Right forelimb (tissue), 1 donor: Measurements from ENCODE around the gene TSHZ2.
"Not testable (repeated sequence)": the region's sequence is repeated elsewhere in the genome, so short reads cannot be mapped to it uniquely, and the experiment has no call there.

Source experiments
- DNase-seq: peaks from one replicate; pipeline ENCODE4 v3.0.0-alpha.2; 2018

TSHZ2 gene

DNA sequence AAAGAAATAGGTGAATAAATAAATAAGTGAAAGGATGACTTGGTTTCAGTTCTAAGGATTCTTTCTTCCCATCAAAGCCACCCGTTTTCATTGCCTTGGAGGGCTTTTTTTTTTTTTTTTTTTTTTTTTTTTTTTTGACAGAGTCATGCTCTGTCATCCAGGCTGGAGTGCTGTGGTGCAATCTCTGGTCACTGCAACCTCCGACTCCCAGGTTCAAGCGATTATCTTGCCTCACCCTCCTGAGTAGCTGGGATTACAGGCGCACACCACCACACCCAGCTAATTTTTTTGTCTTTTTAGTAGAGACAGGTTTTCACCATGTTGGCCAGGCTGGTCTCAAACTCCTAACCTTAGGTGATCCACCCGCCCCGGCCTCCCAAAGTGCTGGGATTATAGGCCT lies 351.3 kb downstream of the TSHZ2 start:
- DNase-seq, result not testable (repeated sequence)

DNA sequence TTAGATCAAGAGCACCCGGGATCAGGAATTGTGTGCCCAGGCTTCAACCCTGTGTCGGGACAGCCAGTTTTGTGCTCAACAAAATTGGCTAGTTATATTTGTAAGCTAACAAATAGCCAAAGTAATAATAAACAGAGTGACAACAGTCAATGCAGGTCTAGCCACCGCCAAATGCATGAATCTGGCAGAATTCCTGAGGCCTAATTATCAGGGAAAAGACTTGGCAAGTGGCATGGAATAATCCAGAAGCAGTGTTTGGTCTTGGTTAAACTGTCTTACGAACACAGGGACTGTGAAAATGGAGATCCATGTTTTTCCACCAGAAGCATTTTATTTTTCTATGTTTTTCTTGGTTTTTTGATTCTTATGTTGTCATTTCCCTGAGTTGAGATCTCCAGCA lies 352.7 kb downstream of the TSHZ2 start:
- no peak for DNase-seq

- DNase-seq, result no peak
Observed at GRCh38 chr20:53328961-53329360, 356.8 kb downstream of the TSHZ2 start.

DNA sequence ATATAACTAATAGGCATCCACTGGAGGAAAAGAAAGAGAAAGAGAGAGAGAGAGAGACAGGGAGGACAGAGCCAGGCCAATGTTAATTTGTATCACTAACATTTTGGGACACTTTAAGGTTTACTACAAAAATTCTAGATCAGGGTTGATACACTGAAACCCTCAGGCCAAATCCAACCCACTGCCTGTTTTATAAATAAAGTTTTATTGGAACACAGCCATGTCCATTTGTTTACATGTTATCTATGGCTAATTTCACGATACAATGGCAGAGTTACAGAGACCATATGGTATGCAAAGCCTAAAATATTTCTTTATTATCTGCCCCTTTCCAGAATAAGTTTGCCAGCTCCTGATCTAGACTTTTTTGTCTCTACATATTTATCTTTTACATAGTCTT lies 357.6 kb downstream of the TSHZ2 start:
- DNase-seq, result no peak

GRCh38 chr20:53330601-53331140 lies 358.5 kb downstream of the TSHZ2 start:
- no peak for DNase-seq

- no peak for DNase-seq
Observed at GRCh38 chr20:53331151-53331973, 359.2 kb downstream of the TSHZ2 start.

- DNase-seq, result no peak
Observed at GRCh38 chr20:53332022-53332837, 360.1 kb downstream of the TSHZ2 start.

DNA sequence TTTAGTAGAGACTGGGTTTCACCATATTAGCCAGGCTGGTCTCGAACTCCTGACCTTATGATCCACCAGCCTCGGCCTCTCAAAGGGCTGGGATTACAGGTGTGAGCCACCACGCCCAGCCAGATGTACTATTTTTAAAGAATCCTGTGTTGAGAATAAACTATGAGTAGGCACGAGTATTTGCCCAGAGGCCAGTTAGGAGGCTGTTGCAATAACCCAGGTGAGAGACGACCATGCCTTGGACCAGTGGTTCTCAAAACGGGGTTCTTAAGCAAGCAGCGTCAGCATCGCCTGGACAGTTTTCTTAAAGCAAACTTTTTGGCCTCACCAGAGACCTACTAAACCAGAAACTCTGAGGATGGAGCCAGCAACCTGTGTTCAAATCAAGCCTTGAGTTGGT lies 362.7 kb downstream of the TSHZ2 start:
- no peak for DNase-seq

DNA sequence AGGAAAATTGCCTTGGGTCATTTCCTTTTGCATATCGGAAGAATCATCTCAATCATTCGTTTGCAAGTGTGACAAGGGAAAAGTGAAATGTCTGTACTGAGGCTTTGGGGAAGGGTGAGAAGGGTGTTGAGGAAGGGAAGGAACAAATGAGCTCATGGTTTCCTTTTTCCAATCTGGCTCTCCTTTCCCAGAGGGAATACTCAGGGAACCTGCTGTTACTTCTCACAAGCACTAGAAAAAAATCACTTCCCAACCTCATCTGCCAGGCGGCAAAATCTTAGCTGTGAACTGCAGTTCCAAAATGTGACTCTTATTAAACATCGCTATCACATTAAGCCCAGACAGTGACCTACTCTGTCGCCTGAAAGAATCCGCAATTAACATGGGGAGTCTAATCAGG lies 363.4 kb downstream of the TSHZ2 start:
- no peak for DNase-seq

- DNase-seq, result no peak
Observed at GRCh38 chr20:53336892-53337291, 364.7 kb downstream of the TSHZ2 start.

GRCh38 chr20:53337390-53338101 lies 365.4 kb downstream of the TSHZ2 start:
- no peak for DNase-seq

- DNase-seq, result no peak
Observed at GRCh38 chr20:53338716-53339115, 366.6 kb downstream of the TSHZ2 start.

DNA sequence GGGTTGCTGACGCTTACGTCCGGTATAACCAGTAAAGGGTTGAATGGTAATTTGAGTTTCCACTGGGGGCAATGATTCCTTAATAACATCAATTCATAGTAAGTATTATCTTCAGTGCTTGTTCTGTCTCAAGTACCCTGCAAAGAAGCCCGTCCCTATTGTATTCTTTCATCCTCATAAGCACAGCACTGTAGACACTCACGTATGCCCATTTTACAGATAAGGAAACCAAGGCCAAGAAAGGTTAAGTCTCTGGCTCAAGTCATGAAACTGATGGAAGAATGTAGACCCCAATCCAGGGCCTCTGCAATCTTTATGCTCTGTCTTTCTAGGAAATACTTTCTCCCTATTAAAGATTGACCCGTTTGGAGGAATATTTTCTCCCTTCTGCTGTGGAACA lies 370.3 kb downstream of the TSHZ2 start:
- no peak for DNase-seq

GRCh38 chr20:53343448-53343847 lies 371.3 kb downstream of the TSHZ2 start:
- DNase-seq, result no peak

- no peak for DNase-seq
Observed at GRCh38 chr20:53344891-53345290, 372.7 kb downstream of the TSHZ2 start.

DNA sequence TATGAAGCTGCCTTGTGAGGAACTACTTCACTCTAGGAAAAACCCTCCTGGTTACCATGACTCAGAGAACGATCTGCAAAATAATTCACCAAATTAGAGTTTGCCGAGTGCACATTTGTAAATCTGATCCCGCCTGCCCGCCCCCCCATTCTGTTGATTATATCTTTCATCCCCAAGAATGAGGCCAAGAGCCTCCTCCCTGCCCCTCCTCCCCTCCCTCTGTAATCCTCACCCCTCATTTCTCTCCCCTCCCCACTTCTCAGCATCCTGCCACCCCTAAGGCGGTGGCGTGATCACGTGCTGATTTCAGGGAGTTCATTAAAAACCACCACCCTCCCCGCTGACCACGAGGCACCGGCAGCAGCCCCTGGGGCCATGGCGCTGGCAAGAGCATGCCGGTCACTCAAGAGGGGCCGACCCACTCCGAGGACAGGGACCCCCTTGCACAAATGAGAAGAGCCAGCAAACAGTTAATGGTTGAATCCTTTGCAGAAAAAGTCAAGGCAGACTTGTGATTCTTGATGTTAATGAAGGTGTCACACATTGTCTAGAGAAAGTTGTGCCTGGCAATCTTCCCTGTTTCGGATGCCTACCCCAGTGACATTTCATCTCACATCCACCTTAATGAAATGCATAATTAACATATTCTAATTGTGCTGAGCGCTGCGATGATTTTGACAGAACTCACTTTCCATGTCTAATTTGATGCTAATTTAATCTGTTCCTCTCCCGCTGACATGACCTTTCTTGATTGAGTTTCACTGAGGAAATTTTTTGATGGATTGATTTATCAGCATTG lies 373.6 kb downstream of the TSHZ2 start:
- DNase-seq, result no peak

- DNase-seq, result no peak
Observed at GRCh38 chr20:53346335-53346648, 374.1 kb downstream of the TSHZ2 start.

GRCh38 chr20:53349730-53350129 lies 377.6 kb downstream of the TSHZ2 start:
- no peak for DNase-seq

GRCh38 chr20:53352727-53353440 lies 380.7 kb downstream of the TSHZ2 start:
- no peak for DNase-seq

GRCh38 chr20:53354314-53354713 lies 382.2 kb downstream of the TSHZ2 start:
- DNase-seq, result no peak

DNA sequence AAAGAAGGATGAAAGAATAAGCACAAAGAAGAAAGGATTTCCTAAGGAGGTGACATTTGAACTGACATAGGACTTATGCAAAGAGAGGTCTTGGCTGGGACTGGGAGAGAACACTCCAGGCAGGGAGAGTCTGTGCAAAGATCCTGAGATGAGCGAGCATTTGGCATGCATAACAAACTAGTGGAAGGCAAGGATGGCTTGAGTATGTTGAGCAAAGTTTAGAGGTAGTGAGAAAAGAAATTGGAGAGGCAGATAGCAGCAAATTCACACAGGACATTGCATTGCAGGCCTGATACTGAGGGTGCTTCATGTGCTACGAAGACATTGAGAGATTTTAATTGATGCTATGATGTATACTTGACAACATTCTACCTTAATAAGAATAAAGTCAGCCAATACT lies 383.6 kb downstream of the TSHZ2 start:
- DNase-seq, result no peak

DNA sequence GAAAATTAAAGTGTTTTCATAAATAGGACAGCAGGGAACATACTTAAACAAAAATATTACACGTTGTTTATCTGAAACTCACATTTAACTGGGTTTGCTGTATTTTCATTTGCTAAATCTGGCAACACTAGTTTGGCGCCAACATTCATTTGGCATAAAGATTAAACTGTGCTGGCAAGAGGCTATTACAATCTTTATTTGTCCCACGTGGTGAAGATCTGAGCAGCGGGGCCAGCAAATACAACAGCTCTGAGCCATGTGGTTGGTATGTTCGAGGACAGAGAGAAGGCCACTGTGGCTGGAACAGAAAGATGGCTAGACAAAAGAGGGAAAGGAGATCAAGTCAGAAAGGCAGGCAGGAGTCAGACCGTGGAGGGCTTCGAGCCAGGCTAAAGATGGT lies 387.3 kb downstream of the TSHZ2 start:
- no peak for DNase-seq
